GM19328 (cell line): ENCODE data around the gene CACNG4.

Source experiments
- ATAC-seq: cut with Tn5 transposase; IDR thresholded peaks from one replicate; pipeline ENCODE4 v1.9.1; 2021; ENCODE audit warnings: mild to moderate bottlenecking, moderate library complexity; ENCODE audit not compliant: unreplicated experiment

The CACNG4 gene

GRCh38 chr17:67055811-67056745 is 91.6 kb downstream of the CACNG4 start:
- no peak for ATAC-seq

GRCh38 chr17:67056746-67057490 is 92.4 kb downstream of the CACNG4 start:
- no peak for ATAC-seq

GRCh38 chr17:67058036-67058435 is 93.5 kb downstream of the CACNG4 start:
- no peak for ATAC-seq

- ATAC-seq = no peak
Measured at GRCh38 chr17:67059372-67059771, 94.9 kb downstream of the CACNG4 start.

GRCh38 chr17:67063141-67063540 is 98.6 kb downstream of the CACNG4 start:
- no peak for ATAC-seq

GRCh38 chr17:67066717-67067116 is 102.2 kb downstream of the CACNG4 start:
- no peak for ATAC-seq

GRCh38 chr17:67067571-67068482 is 103.3 kb downstream of the CACNG4 start:
- ATAC-seq = no peak

DNA sequence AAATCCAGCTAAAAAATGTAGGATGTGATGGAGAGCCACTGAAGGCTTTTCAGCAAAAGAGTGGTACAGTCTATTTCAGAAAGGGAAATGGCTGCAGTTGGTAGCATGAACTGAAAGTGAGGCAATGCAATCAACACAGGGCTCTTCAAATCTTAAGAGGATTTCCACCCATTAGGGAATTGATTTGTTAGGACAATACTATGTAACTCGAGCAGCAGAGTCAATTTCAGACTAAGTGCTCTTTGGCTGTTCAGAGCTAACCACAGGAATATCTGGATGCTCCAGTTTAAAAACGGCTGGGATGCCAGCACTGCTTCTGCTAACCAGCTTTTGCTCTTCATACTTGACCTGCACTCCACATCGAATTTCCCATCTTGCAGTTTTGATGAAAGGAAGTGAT is 104.5 kb downstream of the CACNG4 start:
- ATAC-seq = no peak

GRCh38 chr17:67069603-67070136 is 105.2 kb downstream of the CACNG4 start:
- no peak for ATAC-seq

DNA sequence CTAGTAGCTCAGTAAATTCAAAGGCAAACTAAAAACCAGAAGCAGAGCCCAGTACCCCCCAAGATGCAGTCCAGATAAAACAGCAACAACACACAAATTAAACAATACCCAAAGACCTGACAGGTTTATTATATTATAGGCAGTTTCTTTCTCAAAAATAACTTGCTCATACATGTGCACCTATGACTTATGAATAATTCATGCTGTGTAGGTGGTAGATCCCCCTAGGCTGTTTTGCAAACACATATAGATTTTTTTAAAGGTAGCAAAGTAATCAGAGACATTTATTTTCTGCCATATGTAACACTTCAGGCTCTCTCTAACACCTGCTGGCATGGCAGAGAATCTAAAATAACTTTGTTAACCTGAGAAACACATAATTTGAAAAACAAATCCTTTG is 107.1 kb downstream of the CACNG4 start:
- ATAC-seq = no peak

- no peak for ATAC-seq
Measured at GRCh38 chr17:67072885-67073284, 108.4 kb downstream of the CACNG4 start.

DNA sequence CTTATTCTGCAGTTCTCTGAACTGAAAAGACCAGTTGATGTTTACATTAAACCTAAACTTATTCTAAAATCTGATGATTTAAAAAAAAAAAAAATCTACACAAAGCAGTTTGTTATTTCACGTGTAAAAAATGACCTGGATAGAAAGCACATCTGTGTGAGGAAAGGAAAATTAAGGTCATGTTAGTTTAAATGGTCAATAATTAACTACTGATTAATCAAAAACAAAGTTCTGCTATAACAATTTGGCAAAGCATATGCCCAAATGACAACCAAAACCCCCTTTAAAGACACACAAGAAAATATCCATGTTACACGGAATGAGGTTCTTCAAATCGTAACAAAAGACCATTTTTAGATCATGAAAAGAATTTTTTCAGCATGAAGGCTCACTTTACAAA is 110.3 kb downstream of the CACNG4 start:
- no peak for ATAC-seq

DNA sequence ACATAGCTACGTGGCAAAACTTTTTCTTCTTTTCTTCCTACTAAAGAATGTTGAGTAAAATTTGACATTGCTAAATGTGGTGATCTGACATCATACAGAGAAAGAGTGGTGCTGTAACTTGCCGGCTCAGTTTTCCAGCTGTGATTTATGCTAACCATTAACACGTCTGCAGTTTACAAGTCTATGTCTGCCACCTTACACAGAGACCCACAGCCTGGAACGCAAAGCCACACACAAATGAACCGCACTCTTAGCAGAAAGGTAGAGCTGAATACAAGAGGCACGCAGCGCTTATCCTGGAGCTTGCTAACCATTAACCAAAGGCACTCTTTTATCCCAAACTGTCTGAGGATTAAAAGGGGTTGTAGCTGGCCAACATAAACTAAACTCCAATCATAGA is 111.8 kb downstream of the CACNG4 start:
- no peak for ATAC-seq

- no peak for ATAC-seq
Measured at GRCh38 chr17:67078292-67078691, 113.8 kb downstream of the CACNG4 start.

DNA sequence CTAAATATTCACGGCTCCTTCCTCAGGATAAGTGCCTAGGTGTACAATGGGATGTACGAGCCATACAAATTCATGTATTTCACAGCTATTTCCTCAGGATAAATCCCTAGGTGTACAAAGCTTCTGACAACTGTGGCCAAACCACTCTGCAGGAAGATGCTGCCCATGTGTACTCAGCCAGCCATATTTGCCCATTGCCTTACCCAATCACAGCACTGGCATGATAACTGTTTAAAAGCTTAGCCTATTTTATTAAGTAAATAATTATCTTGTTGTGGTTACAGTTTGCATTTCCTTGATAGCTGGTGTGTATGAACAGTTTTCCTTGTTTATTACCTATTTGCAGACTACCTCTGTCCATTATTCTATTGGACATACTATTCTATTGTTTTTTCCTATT is 115.0 kb downstream of the CACNG4 start:
- ATAC-seq = no peak

GRCh38 chr17:67080804-67081203 is 116.3 kb downstream of the CACNG4 start:
- no peak for ATAC-seq

GRCh38 chr17:67082107-67082506 is 117.6 kb downstream of the CACNG4 start:
- ATAC-seq = no peak
